ENCODE data around the gene NAT14. TPM values are rescaled to one million over a fixed set of nuclear protein-coding genes. Genes with fewer than 3 reads are reported as not detected.

The NAT14 gene
- total RNA-seq, 1 experiment from 2014 or later, result 87.7 TPM

DNA sequence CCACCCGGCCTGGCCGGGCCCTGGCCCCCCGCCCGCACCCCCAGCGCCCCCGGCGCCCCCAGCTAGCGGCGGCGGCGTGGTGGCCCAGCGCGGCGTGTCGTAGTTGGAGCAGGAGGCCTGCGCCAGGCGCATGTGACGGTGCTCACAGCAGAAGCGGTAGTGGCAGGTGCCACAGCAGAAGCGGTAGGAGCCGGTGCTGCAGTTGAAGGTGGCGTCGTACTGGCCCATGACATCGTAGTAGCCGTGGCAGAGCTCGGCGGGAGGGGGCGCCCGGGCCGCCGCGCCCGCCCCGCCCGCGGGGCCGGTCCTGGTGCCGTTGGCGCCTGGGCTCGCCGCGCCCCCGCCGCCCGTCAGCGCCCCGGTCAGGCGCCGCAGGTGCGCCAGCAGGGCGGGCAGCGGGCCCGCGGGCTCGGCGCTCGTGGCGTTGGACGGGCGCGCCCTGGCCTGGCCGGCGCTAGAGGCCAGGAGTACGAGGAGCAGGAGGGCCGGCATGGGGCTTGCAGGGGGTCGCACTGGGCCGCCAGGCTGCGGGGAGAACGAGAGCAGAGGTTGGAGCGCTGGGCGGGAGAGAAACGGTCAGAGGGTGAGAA is 42.5 kb upstream of the NAT14 start (continued):
- TF ChIP-seq, protein P1, sequence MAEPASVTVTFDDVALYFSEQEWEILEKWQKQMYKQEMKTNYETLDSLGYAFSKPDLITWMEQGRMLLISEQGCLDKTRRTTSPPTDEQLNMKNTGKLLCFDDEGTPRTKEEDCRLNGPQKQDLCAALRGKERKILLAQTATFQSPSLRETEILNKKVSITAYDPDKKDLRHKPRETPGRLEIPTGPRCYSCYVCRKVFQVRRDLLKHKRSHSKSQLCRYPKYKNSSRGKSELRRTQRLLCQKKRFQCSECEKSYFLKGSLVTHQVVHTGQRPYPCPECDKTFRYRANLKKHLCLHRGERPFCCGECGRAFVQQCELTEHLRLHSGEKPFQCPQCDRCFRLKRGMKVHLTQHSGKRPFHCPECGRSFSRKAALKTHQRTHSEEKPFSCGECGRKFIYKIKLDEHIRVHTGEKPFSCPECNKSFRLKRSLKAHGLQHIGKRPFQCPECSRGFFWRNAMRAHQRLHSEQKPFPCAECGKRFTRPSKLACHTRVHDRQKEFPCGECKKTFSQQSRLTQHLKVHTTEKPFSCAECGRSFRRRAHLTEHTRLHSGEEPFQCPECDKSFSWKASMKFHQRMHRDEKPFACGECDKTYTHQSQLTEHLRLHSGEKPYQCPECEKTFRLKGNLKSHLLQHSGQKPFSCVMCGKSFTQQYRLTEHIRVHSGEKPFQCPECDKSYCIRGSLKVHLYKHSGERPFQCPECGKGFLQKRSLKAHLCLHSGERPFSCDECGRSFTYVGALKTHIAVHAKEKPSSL (CRISPR knock-in tag; conservative IDR thresholded peaks at IDR 0.05), result no peak

DNA sequence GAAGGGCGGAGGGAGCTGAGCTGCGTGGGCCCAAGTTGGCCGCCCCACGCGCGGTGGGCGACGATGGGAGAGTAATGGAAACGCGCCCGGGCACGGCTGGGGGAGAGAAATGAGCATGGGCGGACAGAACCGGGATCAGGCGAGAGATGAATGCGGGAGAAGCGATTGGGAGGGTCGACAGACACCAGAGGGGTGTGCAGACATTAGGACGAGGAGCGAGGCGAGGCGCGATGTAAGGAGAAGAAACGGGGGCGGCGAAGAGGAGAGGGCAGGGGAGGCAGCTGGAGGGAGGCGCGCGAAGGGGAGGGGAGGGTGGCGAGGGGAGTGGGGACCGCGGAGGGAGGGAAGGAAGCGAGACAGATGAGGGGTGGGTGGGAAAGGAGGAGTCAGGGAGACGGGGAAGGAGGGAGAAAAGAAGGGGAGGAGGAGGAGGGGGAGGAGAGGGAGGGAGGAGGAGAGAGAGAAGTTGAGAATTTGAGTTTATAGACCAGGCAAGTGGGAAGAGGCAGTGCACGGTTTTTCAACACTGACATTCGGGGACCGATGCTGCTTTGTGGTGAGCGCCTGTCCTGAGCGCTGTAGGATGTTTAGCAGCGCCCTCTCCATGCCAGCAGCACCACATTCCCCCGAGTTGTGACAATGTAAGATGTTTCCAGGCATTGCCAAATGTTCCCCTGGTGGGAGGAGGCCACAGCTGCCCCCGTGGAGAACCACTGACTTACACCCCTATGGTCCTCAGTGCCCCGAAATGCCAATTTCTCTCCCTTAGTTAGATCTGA is 41.8 kb upstream of the NAT14 start, which contains the start of gene SHISA7:
SHISA7 (minus strand) TSS at position 256 of the 779 bp plus-strand sequence. CDS start 437 bp downstream, outside the sequence.
- Mint-ChIP-seq H3K4me1 (peaks cover 23% of the 10 kb centered on the region), H3K4me3 (peak within 1 kb of the TSS; percentile 68), H3K27ac (no peak within 1 kb of the TSS), H3K27me3 (ENCODE audit: low read depth) (no peaks in the 10 kb centered on the region; the same call in 1 of the 2 replicates), H3K9me3 (no peaks in the 10 kb centered on the region), H3K36me3 (no peaks in the 10 kb centered on the region)
- ChIA-PET POLR2A (no interaction called here), CTCF (interaction anchor here (0.6 to 1.5 kb wide), 3 partner anchors 24 to 36 kb away, joined by 4 read pairs; no protein-coding TSS in a partner anchor)
- TF ChIP-seq, protein P2, sequence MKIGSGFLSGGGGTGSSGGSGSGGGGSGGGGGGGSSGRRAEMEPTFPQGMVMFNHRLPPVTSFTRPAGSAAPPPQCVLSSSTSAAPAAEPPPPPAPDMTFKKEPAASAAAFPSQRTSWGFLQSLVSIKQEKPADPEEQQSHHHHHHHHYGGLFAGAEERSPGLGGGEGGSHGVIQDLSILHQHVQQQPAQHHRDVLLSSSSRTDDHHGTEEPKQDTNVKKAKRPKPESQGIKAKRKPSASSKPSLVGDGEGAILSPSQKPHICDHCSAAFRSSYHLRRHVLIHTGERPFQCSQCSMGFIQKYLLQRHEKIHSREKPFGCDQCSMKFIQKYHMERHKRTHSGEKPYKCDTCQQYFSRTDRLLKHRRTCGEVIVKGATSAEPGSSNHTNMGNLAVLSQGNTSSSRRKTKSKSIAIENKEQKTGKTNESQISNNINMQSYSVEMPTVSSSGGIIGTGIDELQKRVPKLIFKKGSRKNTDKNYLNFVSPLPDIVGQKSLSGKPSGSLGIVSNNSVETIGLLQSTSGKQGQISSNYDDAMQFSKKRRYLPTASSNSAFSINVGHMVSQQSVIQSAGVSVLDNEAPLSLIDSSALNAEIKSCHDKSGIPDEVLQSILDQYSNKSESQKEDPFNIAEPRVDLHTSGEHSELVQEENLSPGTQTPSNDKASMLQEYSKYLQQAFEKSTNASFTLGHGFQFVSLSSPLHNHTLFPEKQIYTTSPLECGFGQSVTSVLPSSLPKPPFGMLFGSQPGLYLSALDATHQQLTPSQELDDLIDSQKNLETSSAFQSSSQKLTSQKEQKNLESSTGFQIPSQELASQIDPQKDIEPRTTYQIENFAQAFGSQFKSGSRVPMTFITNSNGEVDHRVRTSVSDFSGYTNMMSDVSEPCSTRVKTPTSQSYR (CRISPR knock-in tag; IDR thresholded peaks at IDR 0.05), result no peak
- TF ChIP-seq TEAD1 (CRISPR knock-in tag; IDR thresholded peaks at IDR 0.05) (no peak), EMX1 (CRISPR knock-in tag; IDR thresholded peaks at IDR 0.05) (no peak), TCF7 (CRISPR knock-in tag; IDR thresholded peaks at IDR 0.05; ENCODE audit: low read depth) (no peak), ETV6 (CRISPR knock-in tag; IDR thresholded peaks at IDR 0.05) (no peak)
- TF ChIP-seq, protein P3, sequence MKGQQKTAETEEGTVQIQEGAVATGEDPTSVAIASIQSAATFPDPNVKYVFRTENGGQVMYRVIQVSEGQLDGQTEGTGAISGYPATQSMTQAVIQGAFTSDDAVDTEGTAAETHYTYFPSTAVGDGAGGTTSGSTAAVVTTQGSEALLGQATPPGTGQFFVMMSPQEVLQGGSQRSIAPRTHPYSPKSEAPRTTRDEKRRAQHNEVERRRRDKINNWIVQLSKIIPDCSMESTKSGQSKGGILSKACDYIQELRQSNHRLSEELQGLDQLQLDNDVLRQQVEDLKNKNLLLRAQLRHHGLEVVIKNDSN (CRISPR knock-in tag; IDR thresholded peaks at IDR 0.05), result no peak
- TF ChIP-seq, protein P4, sequence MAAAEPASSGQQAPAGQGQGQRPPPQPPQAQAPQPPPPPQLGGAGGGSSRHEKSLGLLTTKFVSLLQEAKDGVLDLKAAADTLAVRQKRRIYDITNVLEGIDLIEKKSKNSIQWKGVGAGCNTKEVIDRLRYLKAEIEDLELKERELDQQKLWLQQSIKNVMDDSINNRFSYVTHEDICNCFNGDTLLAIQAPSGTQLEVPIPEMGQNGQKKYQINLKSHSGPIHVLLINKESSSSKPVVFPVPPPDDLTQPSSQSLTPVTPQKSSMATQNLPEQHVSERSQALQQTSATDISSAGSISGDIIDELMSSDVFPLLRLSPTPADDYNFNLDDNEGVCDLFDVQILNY (CRISPR knock-in tag; IDR thresholded peaks at IDR 0.05), result no peak
- TF ChIP-seq, protein P5, sequence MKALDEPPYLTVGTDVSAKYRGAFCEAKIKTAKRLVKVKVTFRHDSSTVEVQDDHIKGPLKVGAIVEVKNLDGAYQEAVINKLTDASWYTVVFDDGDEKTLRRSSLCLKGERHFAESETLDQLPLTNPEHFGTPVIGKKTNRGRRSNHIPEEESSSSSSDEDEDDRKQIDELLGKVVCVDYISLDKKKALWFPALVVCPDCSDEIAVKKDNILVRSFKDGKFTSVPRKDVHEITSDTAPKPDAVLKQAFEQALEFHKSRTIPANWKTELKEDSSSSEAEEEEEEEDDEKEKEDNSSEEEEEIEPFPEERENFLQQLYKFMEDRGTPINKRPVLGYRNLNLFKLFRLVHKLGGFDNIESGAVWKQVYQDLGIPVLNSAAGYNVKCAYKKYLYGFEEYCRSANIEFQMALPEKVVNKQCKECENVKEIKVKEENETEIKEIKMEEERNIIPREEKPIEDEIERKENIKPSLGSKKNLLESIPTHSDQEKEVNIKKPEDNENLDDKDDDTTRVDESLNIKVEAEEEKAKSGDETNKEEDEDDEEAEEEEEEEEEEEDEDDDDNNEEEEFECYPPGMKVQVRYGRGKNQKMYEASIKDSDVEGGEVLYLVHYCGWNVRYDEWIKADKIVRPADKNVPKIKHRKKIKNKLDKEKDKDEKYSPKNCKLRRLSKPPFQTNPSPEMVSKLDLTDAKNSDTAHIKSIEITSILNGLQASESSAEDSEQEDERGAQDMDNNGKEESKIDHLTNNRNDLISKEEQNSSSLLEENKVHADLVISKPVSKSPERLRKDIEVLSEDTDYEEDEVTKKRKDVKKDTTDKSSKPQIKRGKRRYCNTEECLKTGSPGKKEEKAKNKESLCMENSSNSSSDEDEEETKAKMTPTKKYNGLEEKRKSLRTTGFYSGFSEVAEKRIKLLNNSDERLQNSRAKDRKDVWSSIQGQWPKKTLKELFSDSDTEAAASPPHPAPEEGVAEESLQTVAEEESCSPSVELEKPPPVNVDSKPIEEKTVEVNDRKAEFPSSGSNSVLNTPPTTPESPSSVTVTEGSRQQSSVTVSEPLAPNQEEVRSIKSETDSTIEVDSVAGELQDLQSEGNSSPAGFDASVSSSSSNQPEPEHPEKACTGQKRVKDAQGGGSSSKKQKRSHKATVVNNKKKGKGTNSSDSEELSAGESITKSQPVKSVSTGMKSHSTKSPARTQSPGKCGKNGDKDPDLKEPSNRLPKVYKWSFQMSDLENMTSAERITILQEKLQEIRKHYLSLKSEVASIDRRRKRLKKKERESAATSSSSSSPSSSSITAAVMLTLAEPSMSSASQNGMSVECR (CRISPR knock-in tag; IDR thresholded peaks at IDR 0.05; ENCODE audit: borderline replicate concordance), result no peak
- ATAC-seq, result no peak
- no peak for DNase-seq (ENCODE audit: low spot score)
